ENCODE results near the gene MTPN. TPM values are rescaled to one million over a fixed set of nuclear protein-coding genes. Genes with fewer than 3 reads are reported as not detected.

MTPN gene
- total RNA-seq, 1 donor from 2014 or later, result 173 TPM

DNA sequence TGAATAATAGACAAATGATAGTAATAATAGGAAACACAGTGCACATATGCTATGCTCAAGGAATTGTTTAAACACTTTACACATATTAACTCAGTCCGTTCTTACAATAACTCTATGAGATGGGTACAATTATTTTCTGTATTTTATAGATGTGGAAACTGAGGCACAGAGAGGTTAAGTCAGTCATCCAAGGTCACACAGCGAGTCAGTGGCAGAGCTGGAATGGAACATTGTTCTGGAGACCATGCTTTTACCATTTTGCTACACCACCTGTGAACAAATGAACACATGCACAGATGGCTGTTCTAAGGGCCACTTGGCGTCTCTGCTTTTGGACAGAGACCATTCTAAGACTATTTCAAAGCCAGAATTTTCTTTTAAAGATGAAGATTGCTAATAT lies 26.9 kb upstream of the MTPN start:
- peaks cover 4% of the 10 kb centered on the region for H3K9me3 Mint-ChIP-seq (ENCODE audit: unreplicated experiment)

DNA sequence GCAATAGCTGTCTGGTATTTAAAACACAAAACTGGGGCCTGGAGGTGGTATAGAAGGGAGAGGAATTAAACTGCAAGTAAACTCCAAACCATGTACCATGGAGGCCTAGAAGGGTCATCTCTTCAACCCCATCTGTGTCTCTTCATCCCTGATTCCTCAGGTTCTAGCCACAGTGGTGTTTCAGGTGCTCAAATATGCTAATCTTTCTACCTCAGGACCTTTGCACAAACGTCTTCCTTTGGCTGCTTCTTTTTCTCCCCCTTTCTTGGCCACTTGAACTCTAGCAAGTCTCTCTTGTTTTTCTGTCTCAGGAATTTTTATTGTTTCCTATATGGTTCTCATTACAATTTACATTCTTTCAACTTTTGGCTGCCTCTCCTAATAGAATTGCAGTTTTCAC lies 25.6 kb upstream of the MTPN start:
- no peak overlapping the region for H3K9ac ChIP-seq (ENCODE audit: low read length)
- H3K4me2 ChIP-seq (ENCODE audit: low read length), result no peak overlapping the region
- Mint-ChIP-seq H3K4me1 (ENCODE audit: low read depth, unreplicated experiment) (no peaks in the 10 kb centered on the region), H3K27me3 (ENCODE audit: low read depth, unreplicated experiment) (no peaks in the 10 kb centered on the region), H3K9me3 (ENCODE audit: unreplicated experiment) (peaks cover 4% of the 10 kb centered on the region), H3K27ac (ENCODE audit: unreplicated experiment) (no peak overlapping the region), H3K36me3 (ENCODE audit: low read depth, unreplicated experiment) (no peaks in the 10 kb centered on the region), H3K4me3 (ENCODE audit: unreplicated experiment) (no peak overlapping the region)
- H3K4me1 ChIP-seq (ENCODE audit: insufficient read depth, low read length), result no peaks in the 10 kb centered on the region
- no peak overlapping the region for H2AFZ ChIP-seq (ENCODE audit: low read depth, low read length)
- H3K27me3 ChIP-seq (ENCODE audit: insufficient read depth, low read length), result no peaks in the 10 kb centered on the region
- no peaks in the 10 kb centered on the region for H3K9me3 ChIP-seq (ENCODE audit: insufficient read depth, low read depth, low read length)
- no peak overlapping the region for H3K27ac ChIP-seq (ENCODE audit: low read depth, low read length)
- H3K36me3 ChIP-seq (ENCODE audit: insufficient read depth, low read length), result no peaks in the 10 kb centered on the region
- FAIRE-seq (no peak), DNase-seq (ENCODE audit: low read depth) (no peak)
- H4K20me1 ChIP-seq (ENCODE audit: insufficient read depth, low read length), result no peaks in the 10 kb centered on the region
- no peak overlapping the region for H3K4me3 ChIP-seq (ENCODE audit: insufficient read depth, low read depth, low read length)
- TF ChIP-seq EZH2 (IDR thresholded peaks at IDR 0.05; ENCODE audit: insufficient read depth, low read length), result no peak
- TF ChIP-seq CTCF (IDR thresholded peaks at IDR 0.05; ENCODE audit: insufficient read depth, low read depth, low read length), result no peak
- H3K79me2 ChIP-seq (ENCODE audit: insufficient read depth, low read length), result no peaks in the 10 kb centered on the region

More for the DNA sequence above, 26.9 kb upstream of the MTPN start:
- no peaks in the 10 kb centered on the region for H3K27me3 ChIP-seq (ENCODE audit: insufficient read depth, low read length)
- H3K4me1 ChIP-seq (ENCODE audit: insufficient read depth, low read length), result no peaks in the 10 kb centered on the region
- H3K9ac ChIP-seq (ENCODE audit: low read length), result no peak overlapping the region
- H3K4me3 Mint-ChIP-seq (ENCODE audit: unreplicated experiment), result no peak overlapping the region
- TF ChIP-seq EZH2 (IDR thresholded peaks at IDR 0.05; ENCODE audit: insufficient read depth, low read length) (no peak), CTCF (IDR thresholded peaks at IDR 0.05; ENCODE audit: insufficient read depth, low read depth, low read length) (no peak)
- no peak overlapping the region for H3K27ac Mint-ChIP-seq (ENCODE audit: unreplicated experiment)
- no peaks in the 10 kb centered on the region for H3K27me3 Mint-ChIP-seq (ENCODE audit: low read depth, unreplicated experiment)
- no peaks in the 10 kb centered on the region for H3K9me3 ChIP-seq (ENCODE audit: insufficient read depth, low read depth, low read length)
- FAIRE-seq, result no peak
- H2AFZ ChIP-seq (ENCODE audit: low read depth, low read length), result no peak overlapping the region
- H4K20me1 ChIP-seq (ENCODE audit: insufficient read depth, low read length), result no peaks in the 10 kb centered on the region
- DNase-seq (ENCODE audit: low read depth), result no peak
- H3K36me3 Mint-ChIP-seq (ENCODE audit: low read depth, unreplicated experiment), result no peaks in the 10 kb centered on the region
- no peaks in the 10 kb centered on the region for H3K79me2 ChIP-seq (ENCODE audit: insufficient read depth, low read length)
- no peak overlapping the region for H3K27ac ChIP-seq (ENCODE audit: low read depth, low read length)
- no peak overlapping the region for H3K4me3 ChIP-seq (ENCODE audit: insufficient read depth, low read depth, low read length)
- H3K36me3 ChIP-seq (ENCODE audit: insufficient read depth, low read length), result no peaks in the 10 kb centered on the region
- no peaks in the 10 kb centered on the region for H3K4me1 Mint-ChIP-seq (ENCODE audit: low read depth, unreplicated experiment)
- no peak overlapping the region for H3K4me2 ChIP-seq (ENCODE audit: low read length)

DNA sequence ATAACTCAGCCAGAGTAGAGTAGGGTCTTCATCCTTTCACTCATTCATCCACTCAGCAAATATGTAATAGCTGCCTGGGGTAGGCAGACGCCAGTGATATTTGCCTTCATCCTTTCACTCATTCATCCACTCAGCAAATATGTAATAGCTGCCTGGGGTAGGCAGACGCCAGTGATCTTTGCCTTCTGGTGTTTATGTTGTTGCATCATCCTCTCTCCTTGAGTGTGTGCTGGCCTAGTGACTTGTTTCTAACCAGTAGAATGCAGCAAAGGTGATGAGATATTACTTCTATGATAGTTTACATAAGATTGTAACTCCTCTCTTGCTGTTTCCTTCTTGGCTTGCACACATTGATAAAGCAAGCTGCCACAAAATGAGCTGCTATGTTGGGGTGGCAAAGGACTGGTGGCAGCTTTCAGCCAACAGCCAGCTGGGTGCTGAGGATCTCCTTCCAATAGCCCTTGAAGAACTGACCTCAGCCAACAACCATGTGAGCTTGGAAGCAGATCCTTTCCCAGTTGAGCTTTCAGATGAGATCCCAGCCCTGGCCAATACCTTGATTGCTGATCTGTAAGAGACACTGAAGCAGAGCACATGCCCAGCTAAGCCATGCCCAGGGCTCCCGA lies 23.2 kb upstream of the MTPN start:
- FAIRE-seq (no peak), DNase-seq (ENCODE audit: low read depth) (no peak)
- H3K9ac ChIP-seq (ENCODE audit: low read length), result no peak overlapping the region
- no peak overlapping the region for H3K4me3 ChIP-seq (ENCODE audit: insufficient read depth, low read depth, low read length)
- H3K27ac ChIP-seq (ENCODE audit: low read depth, low read length), result no peak overlapping the region
- H3K27me3 ChIP-seq (ENCODE audit: insufficient read depth, low read length), result no peaks in the 10 kb centered on the region
- H3K4me1 ChIP-seq (ENCODE audit: insufficient read depth, low read length), result no peaks in the 10 kb centered on the region
- Mint-ChIP-seq H3K36me3 (ENCODE audit: low read depth, unreplicated experiment) (no peaks in the 10 kb centered on the region), H3K9me3 (ENCODE audit: unreplicated experiment) (peaks cover 4% of the 10 kb centered on the region), H3K4me1 (ENCODE audit: low read depth, unreplicated experiment) (no peaks in the 10 kb centered on the region), H3K27ac (ENCODE audit: unreplicated experiment) (no peak overlapping the region), H3K4me3 (ENCODE audit: unreplicated experiment) (no peak overlapping the region), H3K27me3 (ENCODE audit: low read depth, unreplicated experiment) (no peaks in the 10 kb centered on the region)
- H3K36me3 ChIP-seq (ENCODE audit: insufficient read depth, low read length), result no peaks in the 10 kb centered on the region
- no peaks in the 10 kb centered on the region for H3K9me3 ChIP-seq (ENCODE audit: insufficient read depth, low read depth, low read length)
- no peak overlapping the region for H3K4me2 ChIP-seq (ENCODE audit: low read length)
- H4K20me1 ChIP-seq (ENCODE audit: insufficient read depth, low read length), result no peaks in the 10 kb centered on the region
- TF ChIP-seq CTCF (IDR thresholded peaks at IDR 0.05; ENCODE audit: insufficient read depth, low read depth, low read length), result no peak
- no peak for TF ChIP-seq EZH2 (IDR thresholded peaks at IDR 0.05; ENCODE audit: insufficient read depth, low read length)
- H2AFZ ChIP-seq (ENCODE audit: low read depth, low read length), result no peak overlapping the region
- H3K79me2 ChIP-seq (ENCODE audit: insufficient read depth, low read length), result no peaks in the 10 kb centered on the region
